Skeletal muscle tissue (tissue), 4 donors: ENCODE results near the gene BTBD8. TPM values are rescaled to one million over a fixed set of nuclear protein-coding genes. Genes with fewer than 3 reads are reported as not detected.

ENCODE experiments used
- H3K27ac ChIP-seq: one replicate; pipeline ENCODE4 v1.7.0; 2013; ENCODE audit warnings: mild to moderate bottlenecking, low read depth, low read length, inconsistent platforms
- H3K27me3 ChIP-seq, 3 donors: one replicate each; pipeline ENCODE4 v1.7.0; 2013; ENCODE audit warnings: low read length in 3 of 3; ENCODE audit not compliant: control insufficient read depth in 3 of 3, insufficient read depth in 3 of 3
- H3K36me3 ChIP-seq, 3 donors: one replicate each; pipeline ENCODE4 v1.7.0; 2013; ENCODE audit warnings: low read length in 3 of 3; ENCODE audit not compliant: control insufficient read depth in 3 of 3, insufficient read depth in 3 of 3
- H3K4me1 ChIP-seq, 3 donors: one replicate each; pipeline ENCODE4 v1.7.0; 2013; ENCODE audit warnings: low read length in 3 of 3, mild to moderate bottlenecking in 3 of 3; ENCODE audit not compliant: control insufficient read depth in 3 of 3, insufficient read depth in 3 of 3
- H3K4me3 ChIP-seq, 3 donors: one replicate each; pipeline ENCODE4 v1.7.0; 2013; ENCODE audit warnings: low read length in 3 of 3
- H3K9ac ChIP-seq, 3 donors: one replicate each; pipeline ENCODE4 v1.7.0; 2013; ENCODE audit warnings: low read length in 3 of 3, mild to moderate bottlenecking in 3 of 3, moderate library complexity in 2 of 3, low read depth in 1 of 3
- H3K9me3 ChIP-seq, 3 donors: one replicate each; pipeline ENCODE4 v1.7.0; 2013; ENCODE audit warnings: low read length in 3 of 3; ENCODE audit not compliant: control insufficient read depth in 3 of 3
- total RNA-seq: library from RNA; depleted of rRNA; stranded (reverse); fragments of >200 nt; gene quantifications from one replicate; pipeline ENCODE4 v1.2.3, GENCODE V29; 2014
- donor health status: Osteomylitis.

BTBD8 gene
- total RNA-seq, 1 donor from 2014 or later: 1.6 TPM

DNA sequence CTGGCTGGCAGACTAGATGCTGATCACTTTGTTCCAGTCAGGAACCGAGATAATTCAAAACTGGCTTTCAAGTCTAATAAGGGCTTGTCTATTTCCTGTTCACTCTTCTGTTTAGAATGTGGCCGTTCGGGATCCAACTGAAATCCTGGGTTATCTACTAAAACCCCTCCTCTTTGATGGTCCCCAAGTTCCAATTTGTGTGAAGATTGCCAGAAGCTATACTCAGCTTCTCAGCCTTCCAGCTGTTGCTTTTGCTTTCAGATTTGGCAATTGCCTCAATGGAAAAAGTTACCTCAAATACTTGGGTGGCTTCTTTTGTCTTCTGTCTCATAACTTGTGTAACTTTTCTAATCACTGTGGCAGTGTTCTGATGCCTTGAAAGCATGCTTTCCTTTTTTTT, 43.7 kb downstream of the BTBD8 start:
- Histone ChIP-seq H3K9ac (no peak overlapping the region), H3K27ac (no peak overlapping the region), H3K9me3 (no peaks in the 10 kb centered on the region), H3K36me3 (no peaks in the 10 kb centered on the region), H3K27me3 (no peaks in the 10 kb centered on the region), H3K4me3 (no peak overlapping the region), H3K4me1 (no peaks in the 10 kb centered on the region)

DNA sequence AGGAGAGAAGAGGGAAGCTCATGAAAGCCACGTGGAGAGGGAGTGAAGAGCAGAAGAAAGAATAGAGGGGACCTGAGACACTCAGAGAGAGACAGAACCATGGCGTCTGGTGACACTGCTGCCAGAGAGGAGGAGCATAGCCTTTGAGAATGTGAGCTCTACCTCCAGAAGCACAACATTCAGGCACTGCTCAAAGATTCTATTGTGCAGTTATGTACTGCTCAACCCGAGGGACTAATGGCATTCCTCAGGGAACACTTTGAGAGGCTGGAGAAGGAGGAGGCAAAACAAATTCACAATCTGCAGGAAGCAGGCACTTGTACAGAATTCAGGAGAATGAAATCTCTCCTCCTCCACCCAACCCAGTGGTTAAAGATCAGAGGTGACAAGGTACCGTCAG, 45.1 kb downstream of the BTBD8 start:
- Histone ChIP-seq H3K4me3 (no peak overlapping the region), H3K36me3 (peaks cover 0 to 4% (median 0%) of the 10 kb centered on the region in 3 donors), H3K9me3 (no peaks in the 10 kb centered on the region), H3K27ac (no peak overlapping the region), H3K4me1 (no peaks in the 10 kb centered on the region), H3K9ac (no peak overlapping the region), H3K27me3 (no peaks in the 10 kb centered on the region)

DNA sequence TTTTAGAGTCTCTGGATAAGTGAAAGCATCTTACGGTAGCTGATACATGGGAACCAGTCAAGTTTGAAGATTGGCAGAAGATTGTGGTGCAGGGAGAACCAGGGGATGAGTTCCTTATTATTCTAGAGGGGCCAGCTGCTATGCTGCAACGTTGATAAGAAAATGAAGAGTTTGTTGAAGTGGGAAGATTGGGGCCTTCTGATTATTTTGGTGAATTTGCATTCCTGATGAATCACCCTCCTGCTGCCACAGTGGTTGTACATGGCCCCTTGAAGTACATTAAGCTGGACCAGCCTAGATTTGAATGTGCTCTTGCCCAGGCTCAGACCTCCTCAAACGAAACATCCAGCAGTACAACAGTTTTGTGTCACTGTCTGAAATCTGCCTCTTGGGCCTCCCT, 45.9 kb downstream of the BTBD8 start:
- H3K9me3 ChIP-seq: no peaks in the 10 kb centered on the region
- H3K27me3 ChIP-seq: no peaks in the 10 kb centered on the region
- no peak overlapping the region for H3K9ac ChIP-seq
- H3K36me3 ChIP-seq: peaks cover 0 to 4% (median 0%) of the 10 kb centered on the region in 3 donors
- H3K4me1 ChIP-seq: no peaks in the 10 kb centered on the region
- H3K27ac ChIP-seq: no peak overlapping the region
- H3K4me3 ChIP-seq: no peak overlapping the region

DNA sequence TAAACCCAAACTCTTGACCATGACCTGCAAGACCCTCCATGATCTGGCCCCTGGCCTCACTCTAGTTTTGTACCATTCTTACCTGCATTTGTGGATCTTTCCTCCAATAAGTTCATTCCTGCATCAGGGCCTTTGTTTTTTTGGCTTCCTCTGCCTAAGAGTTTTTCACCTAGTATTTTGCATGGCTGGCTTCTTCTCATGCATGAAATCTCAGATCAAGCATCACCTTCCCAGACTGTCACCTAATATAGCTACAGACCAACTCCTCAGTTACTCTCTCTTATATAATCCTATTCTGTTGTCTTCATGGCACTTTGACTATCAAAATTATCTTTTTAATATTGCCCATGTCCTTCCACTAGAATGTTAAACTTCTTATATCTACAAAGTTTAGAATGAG, 54.2 kb downstream of the BTBD8 start:
- Histone ChIP-seq H3K4me3 (no peak overlapping the region), H3K9ac (no peak overlapping the region), H3K27ac (no peak overlapping the region), H3K27me3 (no peaks in the 10 kb centered on the region), H3K4me1 (no peaks in the 10 kb centered on the region), H3K9me3 (no peaks in the 10 kb centered on the region), H3K36me3 (peaks cover 0 to 4% (median 0%) of the 10 kb centered on the region in 3 donors)

DNA sequence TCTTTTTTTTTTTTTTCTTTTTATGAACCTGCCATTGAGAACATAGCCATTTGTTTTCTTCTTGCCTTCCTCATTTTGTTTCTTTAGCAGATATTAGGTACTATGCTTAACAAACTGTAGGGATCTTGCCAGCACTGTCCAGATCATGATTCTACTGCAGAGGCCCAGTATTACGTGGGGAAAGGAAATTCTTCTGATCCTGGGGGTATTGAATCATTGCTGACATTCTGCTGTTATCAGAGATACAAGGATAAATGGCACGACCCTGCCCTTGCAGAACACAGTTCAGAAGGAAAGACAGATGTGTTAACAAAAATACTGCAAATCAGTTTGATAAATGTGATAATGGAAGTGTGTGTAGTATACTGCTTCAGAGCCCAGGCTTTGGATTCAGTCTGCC, 56.2 kb downstream of the BTBD8 start:
- Histone ChIP-seq H3K9ac (no peak overlapping the region), H3K4me3 (no peak overlapping the region), H3K4me1 (no peaks in the 10 kb centered on the region), H3K9me3 (no peaks in the 10 kb centered on the region), H3K27ac (no peak overlapping the region), H3K27me3 (no peaks in the 10 kb centered on the region), H3K36me3 (no peaks in the 10 kb centered on the region)

DNA sequence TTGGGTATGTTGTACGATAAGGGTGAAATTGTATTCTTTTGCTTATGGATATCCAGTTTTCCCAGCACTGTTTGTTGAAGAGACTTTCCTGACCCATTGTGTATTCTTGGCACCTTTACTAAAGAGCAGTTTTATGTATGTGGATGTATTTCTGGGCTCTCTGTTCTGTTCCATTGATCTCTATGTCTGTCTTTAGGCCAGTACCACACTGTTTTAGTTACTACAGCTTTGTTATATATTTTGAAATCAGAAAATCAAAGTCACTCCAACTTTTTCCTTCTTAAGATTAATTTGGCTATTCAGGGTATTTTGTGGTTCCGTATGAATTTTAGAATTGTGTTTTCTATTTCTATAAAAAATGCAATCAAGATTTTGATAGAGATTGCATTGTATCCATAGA, 74.8 kb downstream of the BTBD8 start:
- H3K36me3 ChIP-seq: peaks cover 0 to 5% (median 2%) of the 10 kb centered on the region in 3 donors
- H3K27ac ChIP-seq: no peak overlapping the region
- no peak overlapping the region for H3K4me3 ChIP-seq
- no peaks in the 10 kb centered on the region for H3K4me1 ChIP-seq
- H3K9me3 ChIP-seq: peaks cover 0 to 6% (median 4%) of the 10 kb centered on the region in 3 donors
- no peaks in the 10 kb centered on the region for H3K27me3 ChIP-seq
- H3K9ac ChIP-seq: no peak overlapping the region

DNA sequence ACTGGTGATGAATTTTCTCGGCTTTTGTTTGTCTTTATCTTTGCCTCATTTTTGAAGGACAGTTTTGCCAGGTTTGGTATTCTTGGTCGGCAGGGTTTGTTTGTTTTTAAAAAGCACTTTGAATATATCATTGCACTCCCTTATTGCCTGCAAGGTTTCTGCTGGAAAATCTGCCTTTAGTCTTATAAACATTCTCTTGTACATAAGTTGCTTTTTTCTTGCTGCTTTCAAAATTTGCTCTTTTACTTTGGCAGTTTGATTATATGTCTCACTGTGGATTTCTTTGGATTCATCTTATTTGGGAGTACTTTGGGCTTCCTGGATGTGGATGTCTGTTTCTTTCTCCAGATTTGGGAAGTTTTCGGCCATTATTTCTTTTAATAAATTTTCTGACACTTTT, 79.4 kb downstream of the BTBD8 start:
- Histone ChIP-seq H3K9me3 (peaks cover 0 to 6% (median 4%) of the 10 kb centered on the region in 3 donors), H3K4me1 (no peaks in the 10 kb centered on the region), H3K4me3 (no peak overlapping the region), H3K9ac (no peak overlapping the region), H3K36me3 (peaks cover 0 to 5% (median 3%) of the 10 kb centered on the region in 3 donors), H3K27me3 (no peaks in the 10 kb centered on the region), H3K27ac (no peak overlapping the region)

DNA sequence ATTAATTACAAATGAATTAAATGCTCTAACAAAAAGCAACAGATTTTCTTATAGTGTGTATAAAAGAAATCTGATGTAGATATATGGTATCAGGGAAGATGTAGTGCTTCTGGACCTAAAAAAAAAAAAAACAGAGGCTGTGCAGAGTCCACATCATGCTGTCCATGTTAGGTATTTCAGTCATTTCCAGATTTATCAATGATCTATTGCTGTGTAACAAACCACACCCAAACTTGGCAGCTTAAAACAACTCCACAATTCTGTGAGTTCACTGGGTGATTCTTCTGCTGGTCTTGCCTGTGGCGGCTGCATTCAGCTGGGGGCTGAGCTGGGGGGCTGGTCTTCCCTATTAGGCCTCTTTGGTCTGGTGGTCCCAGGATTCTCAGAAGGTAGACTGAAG, 85.2 kb downstream of the BTBD8 start:
- no peaks in the 10 kb centered on the region for H3K27me3 ChIP-seq
- H3K9me3 ChIP-seq: no peaks in the 10 kb centered on the region
- H3K36me3 ChIP-seq: peaks cover 0 to 3% (median 2%) of the 10 kb centered on the region in 3 donors
- H3K4me1 ChIP-seq: no peaks in the 10 kb centered on the region
- no peak overlapping the region for H3K9ac ChIP-seq
- no peak overlapping the region for H3K4me3 ChIP-seq
- no peak overlapping the region for H3K27ac ChIP-seq

DNA sequence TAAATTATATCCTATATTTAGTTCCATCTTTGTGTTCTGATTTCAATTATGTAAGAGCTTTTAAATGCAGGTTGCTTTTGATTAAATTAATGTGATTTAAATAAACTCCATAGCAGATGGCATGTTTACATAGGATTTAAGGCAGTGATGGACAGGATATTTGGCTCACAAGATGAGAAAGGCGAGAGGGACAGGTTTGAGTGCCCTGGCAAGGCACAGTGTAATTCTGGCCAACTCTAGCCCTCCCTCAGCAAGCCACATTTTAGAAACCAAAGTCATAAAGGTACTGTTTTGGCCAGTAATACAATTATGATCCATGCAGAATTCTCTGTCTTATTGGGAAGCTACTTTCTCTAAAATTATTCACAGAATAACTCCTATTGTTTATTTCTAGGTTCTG, 87.0 kb downstream of the BTBD8 start:
- H3K4me3 ChIP-seq: no peak overlapping the region
- H3K4me1 ChIP-seq: no peaks in the 10 kb centered on the region
- H3K27ac ChIP-seq: no peak overlapping the region
- no peaks in the 10 kb centered on the region for H3K36me3 ChIP-seq
- no peaks in the 10 kb centered on the region for H3K9me3 ChIP-seq
- no peak overlapping the region for H3K9ac ChIP-seq
- no peaks in the 10 kb centered on the region for H3K27me3 ChIP-seq

DNA sequence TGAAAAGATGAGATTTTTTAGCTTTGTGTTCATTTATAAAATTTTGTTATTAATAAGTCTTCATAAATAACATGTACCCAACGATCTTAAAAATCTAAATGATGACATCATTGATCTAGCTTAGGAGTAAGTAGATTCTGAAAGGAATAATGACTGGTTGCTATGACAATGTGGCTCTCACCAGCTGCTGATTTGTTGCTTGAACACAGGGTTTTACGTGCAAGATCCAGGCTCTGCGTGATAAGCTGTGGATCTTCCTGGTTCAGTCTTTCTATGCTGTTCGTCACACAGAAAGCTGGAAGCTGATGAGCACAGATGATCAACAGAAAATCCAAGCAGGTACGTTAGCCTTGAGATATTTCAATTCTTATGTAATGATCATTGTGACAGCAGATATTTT, 88.5 kb downstream of the BTBD8 start:
- H3K9ac ChIP-seq: no peak overlapping the region
- no peak overlapping the region for H3K4me3 ChIP-seq
- H3K9me3 ChIP-seq: no peaks in the 10 kb centered on the region
- no peaks in the 10 kb centered on the region for H3K4me1 ChIP-seq
- no peak overlapping the region for H3K27ac ChIP-seq
- H3K27me3 ChIP-seq: no peaks in the 10 kb centered on the region
- no peaks in the 10 kb centered on the region for H3K36me3 ChIP-seq
